Ovary (tissue), 9 donors: ENCODE data around the gene UBE2L3. TPM values are rescaled to one million over a fixed set of nuclear protein-coding genes. Genes with fewer than 3 reads are reported as not detected.
"Not testable (repeated sequence)": the region's sequence is repeated elsewhere in the genome, so short reads cannot be mapped to it uniquely, and the experiment has no call there.

Experiments used
- DNase-seq, 5 donors: peaks; one replicate each; pipeline ENCODE4 v3.0.0-alpha.2; 2019 to 2020
- H3K27ac ChIP-seq, 2 donors: fragments of 200-600 bp; one replicate each; pipeline versions ENCODE4 v1.5.1 to v1.8.0; 2019 to 2022
- H3K27me3 ChIP-seq: fragments of 200-600 bp; one replicate; pipeline ENCODE4 v1.8.0; 2022
- H3K36me3 ChIP-seq: fragments of 200-600 bp; sonication (generic); one replicate; pipeline ENCODE4 v1.5.1; 2019
- H3K4me1 ChIP-seq: one replicate; pipeline ENCODE4 v1.8.1; 2013; ENCODE audit warnings: mild to moderate bottlenecking, moderate library complexity; ENCODE audit not compliant: insufficient read depth
- H3K4me3 ChIP-seq: fragments of 200-600 bp; sonication (generic); one replicate; pipeline ENCODE4 v1.5.1; 2017
- H3K9me3 ChIP-seq, 2 donors: fragments of 200-600 bp in 1 of 2; sonication (generic) in 1 of 2; one replicate each; pipeline versions ENCODE4 v1.5.1 to v1.8.1; 2013 to 2019; ENCODE audit warnings: mild to moderate bottlenecking in 1 of 2, moderate library complexity in 1 of 2
- CTCF ChIP-seq, 3 donors: fragments of 450-650 bp in 2 of 3; fragments of 200-600 bp in 1 of 3; IDR thresholded peaks; one replicate each; pipeline versions ENCODE4 v1.5.1 to v1.8.0; 2016 to 2022; ENCODE audit warnings: antibody characterized with exemption in 3 of 3, mild to moderate bottlenecking in 1 of 3
- EP300 ChIP-seq: sonication (generic); formaldehyde crosslinking; IDR thresholded peaks from one replicate; pipeline ENCODE4 v1.6.1; 2017; ENCODE audit warnings: antibody characterized with exemption
- POLR2A ChIP-seq: fragments of 450-650 bp; IDR thresholded peaks from one replicate; pipeline ENCODE4 v1.6.1; 2017; ENCODE audit warnings: antibody characterized with exemption, mild to moderate bottlenecking, moderate library complexity
- WGBS, 3 donors: extraction: QIAGEN DNeasy Blood & Tissue Kit in 1 of 3; methylation state at CpG; one replicate each; pipeline versions ENCODE4 v1.1.5 to v1.1.7; 2013 to 2017; 5-methylcytosine and 5-hydroxymethylcytosine counted together
- intact Hi-C, 4 donors: fragments of 100-400 bp; cut with DNase I; formaldehyde crosslinking; loops; one replicate each; pipeline versions ENCODE4 v1.11.0 to v1.15.1; 2022 to 2023
- polyA plus RNA-seq, 2 donors: library from polyadenylated mRNA; stranded (reverse); fragments of 200-250 nt in 1 of 2; fragments of 350-450 nt in 1 of 2; fragmentation: Illumina TruSeq in 1 of 2; extraction: RNeasy Lipid Tissue Mini Kit (QIAGEN cat#74804) in 1 of 2; gene quantifications; one replicate each; pipeline ENCODE4 v1.2.3, GENCODE V29; 2013 to 2014
- total RNA-seq, 7 donors: library from RNA; depleted of rRNA in 2 of 7; stranded (reverse); fragments of >200 nt in 2 of 7; fragmentation: NEBNext Ultra II Directional in 3 of 7; extraction: Animal tissue kit (Norgen Biotek cat#: 25700) in 3 of 7; gene quantifications; one replicate each; pipeline versions ENCODE4 v1.1.0 to v1.2.4, GENCODE V29; 2016 to 2023
- donor health status: DM: no; HTN: no; CAD: no; lungs with moderate emphysema.
- donor health status: DM: no; HTN: no; CAD: no.
- donor health status: Bipolar disorder and iron deficiency.
- donor health status: DM: yes; HTN: yes; CAD: no.
- donor health status: DM: no; HTN: no; CAD: no.
- donor health status: DM: yes; HTN: yes; CAD: no.

Gene UBE2L3
- total and polyA plus RNA-seq, 9 donors, result 20.3 to 105 (median 39.9) TPM

DNA sequence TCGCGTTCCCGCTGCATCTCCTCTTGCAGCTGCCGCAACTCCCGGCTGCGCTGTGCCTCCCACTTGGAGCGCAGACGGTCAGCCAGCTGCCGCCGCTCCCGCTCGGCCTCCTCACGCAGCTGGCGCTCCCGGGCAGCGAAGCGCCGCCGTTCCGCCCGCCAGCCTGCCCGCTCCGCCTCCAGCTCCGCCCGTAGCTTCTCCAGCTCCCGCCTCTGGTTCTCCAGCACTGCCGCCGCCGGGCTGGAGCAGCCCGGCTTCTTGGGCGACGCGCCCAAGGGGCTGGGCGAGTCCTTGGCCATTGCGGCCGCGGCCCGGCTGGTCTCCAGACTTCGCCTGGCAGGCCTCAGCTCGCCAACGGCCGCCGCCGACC lies 16.9 kb upstream of the UBE2L3 start:
- WGBS, 3 donors, result no CpG with 5 or more reads among the region's 44 CpGs
- H3K27me3 ChIP-seq, H3K27ac ChIP-seq, H3K4me3 ChIP-seq, H3K36me3 ChIP-seq, H3K9me3 ChIP-seq, intact Hi-C loops, DNase-seq, H3K4me1 ChIP-seq: not testable (repeated sequence)

DNA sequence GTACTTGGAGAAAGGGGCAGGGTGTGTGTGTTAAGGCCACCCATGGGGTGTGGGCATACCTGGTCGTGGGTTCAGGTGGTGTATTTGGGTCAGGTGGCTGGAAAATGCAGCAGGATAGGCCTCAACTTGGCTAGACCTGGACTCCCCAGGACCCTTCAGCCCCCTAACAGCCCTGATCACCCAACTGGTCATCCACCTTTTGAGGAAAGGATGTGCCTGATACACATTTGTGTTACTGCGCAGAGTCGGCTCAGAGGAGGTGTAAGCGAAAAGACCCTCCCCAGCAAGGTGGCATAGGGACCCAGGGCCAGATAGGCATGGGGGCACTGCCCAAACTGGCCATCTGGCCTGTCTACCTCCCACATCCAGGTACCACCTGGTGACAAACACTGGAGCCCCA lies 16.2 kb upstream of the UBE2L3 start, which contains the start of gene RIMBP3C:
Gene RIMBP3C, minus strand, starts transcription at position 101 of the 400 bp plus-strand sequence. CDS start 485 bp downstream, outside the sequence.
- no CpG with 5 or more reads among the region's 4 CpGs for WGBS, 3 donors
- H3K36me3 ChIP-seq, H3K9me3 ChIP-seq, DNase-seq, intact Hi-C loops, H3K4me1 ChIP-seq, H3K27ac ChIP-seq, H3K4me3 ChIP-seq, H3K27me3 ChIP-seq: not testable (repeated sequence)

GRCh38 chr22:21559345-21560125 lies 8.0 kb upstream of the UBE2L3 start:
- peak in 2 of 5 donors; percentile 1 to 7 for DNase-seq
- intact Hi-C loops, result not testable (repeated sequence)

GRCh38 chr22:21560657-21561056 lies 6.9 kb upstream of the UBE2L3 start:
- H3K27me3 ChIP-seq, H3K4me3 ChIP-seq, DNase-seq, intact Hi-C loops, H3K36me3 ChIP-seq, H3K9me3 ChIP-seq, H3K4me1 ChIP-seq, H3K27ac ChIP-seq: not testable (repeated sequence)
- 0 to 8% methylated on average over 1 of the region's 3 CpGs; no CpG with 5 or more reads in 1 of the 3 donors for WGBS, 3 donors

More at GRCh38 chr22:21559345-21560125, 8.0 kb upstream of the UBE2L3 start:
- not testable (repeated sequence) for H3K36me3 ChIP-seq, H3K4me1 ChIP-seq, H3K27me3 ChIP-seq, H3K9me3 ChIP-seq, H3K4me3 ChIP-seq, H3K27ac ChIP-seq
- 52 to 55% (median 54%) methylated on average over 5 to 7 of the region's 10 CpGs for WGBS, 3 donors

DNA sequence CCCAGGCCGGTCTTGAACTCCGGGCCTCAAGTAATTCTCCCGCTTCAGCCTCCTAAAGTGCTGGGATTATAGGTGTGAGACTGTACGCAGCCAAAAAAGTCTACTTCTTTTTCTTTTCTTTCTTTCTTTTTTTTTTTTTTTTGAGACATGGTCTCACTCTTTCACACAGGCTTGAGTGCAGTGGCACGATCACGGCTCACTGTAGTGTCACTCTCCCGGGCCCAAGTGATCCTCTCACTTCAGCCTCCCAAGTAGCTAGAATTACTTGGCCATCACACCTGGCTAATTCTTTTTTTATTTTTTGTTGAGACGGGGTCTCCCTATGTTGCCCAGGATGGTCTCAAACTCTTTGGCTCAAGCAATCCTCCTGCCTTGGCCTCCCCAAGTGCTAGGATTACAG lies 3.6 kb upstream of the UBE2L3 start:
- TF ChIP-seq CTCF (IDR thresholded peaks at IDR 0.05) (no peak), POLR2A (no peak)

GRCh38 chr22:21564411-21564810 lies 3.1 kb upstream of the UBE2L3 start:
- intact Hi-C loops, result no loop called here

More for the DNA sequence above, 3.6 kb upstream of the UBE2L3 start:
- no peak for DNase-seq
- intact Hi-C loops, result no loop called here
- no peak overlapping the region for H3K27ac ChIP-seq
- H3K27me3 ChIP-seq, result no peaks in the 10 kb centered on the region
- no peaks in the 10 kb centered on the region for H3K36me3 ChIP-seq
- peaks cover 4% of the 10 kb centered on the region for H3K4me1 ChIP-seq
- no peak overlapping the region for H3K4me3 ChIP-seq
- 91 to 95% (median 94%) methylated on average over 8 of the region's 8 CpGs for WGBS, 3 donors
- no peaks in the 10 kb centered on the region for H3K9me3 ChIP-seq

More at GRCh38 chr22:21564411-21564810, 3.1 kb upstream of the UBE2L3 start:
- no peaks in the 10 kb centered on the region for H3K27me3 ChIP-seq
- H3K4me3 ChIP-seq, result no peak overlapping the region
- H3K36me3 ChIP-seq, result no peaks in the 10 kb centered on the region
- no peak overlapping the region for H3K27ac ChIP-seq
- peaks cover 5% of the 10 kb centered on the region for H3K4me1 ChIP-seq
- H3K9me3 ChIP-seq, result no peaks in the 10 kb centered on the region
- no peak for DNase-seq
- no peak for TF ChIP-seq EP300
- TF ChIP-seq CTCF (IDR thresholded peaks at IDR 0.05), result no peak
- no peak for TF ChIP-seq POLR2A
- 79 to 86% (median 80%) methylated on average over 6 of the region's 6 CpGs for WGBS, 3 donors
